Measurements from ENCODE around the gene CAMK2A. TPM values are rescaled to one million over a fixed set of nuclear protein-coding genes. Genes with fewer than 3 reads are reported as not detected.
A peak's percentile ranks its signal among the peaks of the same experiment; 100 is the strongest.

Gene CAMK2A
- total and polyA plus RNA-seq, 10 donors: 0.03 to 1.1 (median 0.66) TPM; not detected in 2

DNA sequence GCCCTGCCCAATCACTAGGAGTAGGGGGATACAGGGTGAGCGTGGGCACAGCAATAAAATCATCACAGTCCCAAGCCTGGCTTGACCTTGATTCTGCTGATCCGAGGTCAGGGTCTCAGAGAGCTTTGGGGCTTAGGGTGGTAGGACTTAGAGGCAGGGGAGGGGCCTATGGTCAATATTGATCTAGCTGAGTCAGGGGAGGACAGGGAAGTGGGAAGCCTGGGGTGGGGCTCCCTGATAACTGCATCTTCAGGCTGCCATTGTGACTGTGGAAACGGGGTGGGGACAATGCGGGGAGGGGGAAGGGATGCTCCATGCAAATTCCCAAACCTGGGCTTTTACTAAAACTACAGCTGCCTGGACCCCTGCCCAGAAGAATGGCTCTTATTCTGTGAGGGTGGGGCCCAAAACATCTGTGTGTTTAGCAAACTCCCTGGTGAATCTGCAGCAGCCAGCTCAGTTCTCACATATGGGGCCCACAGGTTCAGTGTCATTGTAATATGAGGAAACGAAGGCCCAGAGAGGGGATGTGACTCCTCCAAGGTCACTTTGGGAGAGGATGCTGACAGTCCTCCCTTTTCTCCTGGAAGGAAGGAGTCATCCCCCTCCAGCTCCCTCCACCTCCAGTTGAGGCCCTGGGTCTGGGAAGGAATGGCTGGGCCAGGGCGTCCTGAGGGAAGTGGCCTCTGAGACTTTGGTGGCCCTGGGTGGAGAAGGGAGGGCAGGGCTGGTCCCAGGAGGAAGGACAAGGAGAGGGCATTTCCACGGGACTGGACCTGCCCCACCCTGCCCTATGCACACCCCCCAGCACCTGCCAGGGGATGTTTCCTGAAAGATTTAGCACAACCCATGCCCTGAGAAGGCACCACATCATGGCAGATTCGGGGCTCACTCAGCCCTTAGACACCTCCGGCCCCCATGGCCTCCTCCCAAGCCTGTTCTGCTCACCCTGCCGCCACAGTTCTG lies 73.3 kb downstream of the CAMK2A start:
- intact Hi-C loops (cut with DNase I; ENCODE audit: low total_unique reads): loop anchor here (5.0 to 10.0 kb wide), 2 partner anchors 81 to 379 kb away; no protein-coding TSS in a partner anchor
- no peaks in the 10 kb centered on the region for H3K36me3 ChIP-seq
- no peak overlapping the region for H3K27ac ChIP-seq
- H3K27me3 ChIP-seq (replicated peaks in 1 of 7): peaks cover 0 to 36% (median 0%) of the 10 kb centered on the region in 7 donors
- no peak overlapping the region for H3K4me3 ChIP-seq
- DNase-seq: no peak
- no peaks in the 10 kb centered on the region for H3K9me3 ChIP-seq
- peaks cover 0 to 8% (median 0%) of the 10 kb centered on the region in 6 donors for H3K4me1 ChIP-seq
- TF ChIP-seq POLR2A (IDR thresholded peaks at IDR 0.05): no peak
- TF ChIP-seq POLR2AphosphoS5 (IDR thresholded peaks at IDR 0.05): no peak
- TF ChIP-seq, protein P1, sequence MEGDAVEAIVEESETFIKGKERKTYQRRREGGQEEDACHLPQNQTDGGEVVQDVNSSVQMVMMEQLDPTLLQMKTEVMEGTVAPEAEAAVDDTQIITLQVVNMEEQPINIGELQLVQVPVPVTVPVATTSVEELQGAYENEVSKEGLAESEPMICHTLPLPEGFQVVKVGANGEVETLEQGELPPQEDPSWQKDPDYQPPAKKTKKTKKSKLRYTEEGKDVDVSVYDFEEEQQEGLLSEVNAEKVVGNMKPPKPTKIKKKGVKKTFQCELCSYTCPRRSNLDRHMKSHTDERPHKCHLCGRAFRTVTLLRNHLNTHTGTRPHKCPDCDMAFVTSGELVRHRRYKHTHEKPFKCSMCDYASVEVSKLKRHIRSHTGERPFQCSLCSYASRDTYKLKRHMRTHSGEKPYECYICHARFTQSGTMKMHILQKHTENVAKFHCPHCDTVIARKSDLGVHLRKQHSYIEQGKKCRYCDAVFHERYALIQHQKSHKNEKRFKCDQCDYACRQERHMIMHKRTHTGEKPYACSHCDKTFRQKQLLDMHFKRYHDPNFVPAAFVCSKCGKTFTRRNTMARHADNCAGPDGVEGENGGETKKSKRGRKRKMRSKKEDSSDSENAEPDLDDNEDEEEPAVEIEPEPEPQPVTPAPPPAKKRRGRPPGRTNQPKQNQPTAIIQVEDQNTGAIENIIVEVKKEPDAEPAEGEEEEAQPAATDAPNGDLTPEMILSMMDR (IDR thresholded peaks at IDR 0.05 in 8 of 11, conservative IDR thresholded peaks at IDR 0.05 in 3 of 11): no peak
- 72 to 81% (median 75%) methylated on average over 8 to 10 of the region's 10 CpGs for WGBS, 5 donors

DNA sequence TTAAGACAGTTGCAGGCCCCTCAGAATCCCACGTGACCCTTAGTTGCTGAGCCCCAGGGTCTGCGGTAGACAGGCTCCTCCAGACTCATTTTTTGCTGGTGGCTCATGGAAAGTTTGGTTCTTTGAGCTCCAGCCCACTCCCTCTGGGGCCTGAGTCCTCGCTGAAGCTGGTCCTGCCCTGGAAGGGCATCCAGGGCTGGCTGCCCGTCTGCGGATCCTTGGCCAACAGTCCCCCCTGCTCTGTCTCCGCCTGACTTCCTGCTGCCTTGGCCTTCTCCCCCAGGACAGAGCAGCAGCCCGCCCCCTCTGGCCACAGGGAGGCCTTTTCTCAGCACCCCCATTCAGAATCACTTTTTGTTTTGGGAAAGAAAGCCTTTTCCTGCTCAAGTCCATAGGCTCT lies 75.3 kb downstream of the CAMK2A start:
- WGBS, 5 donors: 46 to 83% (median 67%) methylated on average over 5 to 7 of the region's 7 CpGs
- DNase-seq: no peak
- H3K27ac ChIP-seq: no peak overlapping the region
- no peaks in the 10 kb centered on the region for H3K36me3 ChIP-seq
- intact Hi-C loops (cut with DNase I; ENCODE audit: low total_unique reads): loop anchor here (10.0 kb wide), 1 partner anchor 79 kb away; no protein-coding TSS in a partner anchor
- H3K4me1 ChIP-seq: peaks cover 0 to 14% (median 1%) of the 10 kb centered on the region in 6 donors
- H3K27me3 ChIP-seq (replicated peaks in 1 of 7): peaks cover 0 to 32% (median 2%) of the 10 kb centered on the region in 7 donors
- H3K9me3 ChIP-seq: no peaks in the 10 kb centered on the region
- TF ChIP-seq, protein P1 (IDR thresholded peaks at IDR 0.05 in 8 of 11, conservative IDR thresholded peaks at IDR 0.05 in 3 of 11): peak in 1 of 11 experiments; percentile 25
- no peak for TF ChIP-seq POLR2AphosphoS5 (IDR thresholded peaks at IDR 0.05)
- H3K4me3 ChIP-seq: no peak overlapping the region

DNA sequence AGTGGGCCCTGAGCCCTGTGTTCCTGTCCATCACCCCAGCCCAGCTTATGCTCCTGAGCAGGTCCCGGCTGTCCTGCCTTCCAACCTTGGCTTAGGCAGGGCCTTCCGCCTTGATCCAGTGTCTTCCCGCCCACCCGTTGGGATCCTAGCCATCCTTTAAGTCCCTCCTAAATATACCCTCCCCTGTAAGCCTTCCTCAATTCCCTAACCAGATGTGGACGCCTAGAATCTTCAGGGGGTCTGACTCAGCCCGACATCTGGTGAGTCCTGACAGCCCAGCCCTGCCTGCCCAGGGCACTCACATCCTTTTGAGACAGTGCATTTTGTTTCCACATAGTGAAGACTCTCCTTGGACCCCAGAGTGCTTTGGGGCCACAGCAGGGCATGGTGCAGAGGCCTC lies 76.0 kb downstream of the CAMK2A start:
- no peak overlapping the region for H3K4me3 ChIP-seq
- DNase-seq: no peak
- TF ChIP-seq POLR2A (IDR thresholded peaks at IDR 0.05) (no peak), POLR2AphosphoS5 (IDR thresholded peaks at IDR 0.05) (no peak)
- TF ChIP-seq, protein P1 (IDR thresholded peaks at IDR 0.05 in 8 of 11, conservative IDR thresholded peaks at IDR 0.05 in 3 of 11): no peak
- no peaks in the 10 kb centered on the region for H3K9me3 ChIP-seq
- H3K4me1 ChIP-seq: peaks cover 0 to 19% (median 6%) of the 10 kb centered on the region in 6 donors
- WGBS, 5 donors: 83 to 94% (median 89%) methylated on average over 6 of the region's 6 CpGs
- H3K27me3 ChIP-seq (replicated peaks in 1 of 7): peaks cover 0 to 33% (median 8%) of the 10 kb centered on the region in 7 donors
- no peaks in the 10 kb centered on the region for H3K36me3 ChIP-seq
- no peak overlapping the region for H3K27ac ChIP-seq
- intact Hi-C loops (cut with DNase I; ENCODE audit: low total_unique reads): loop anchor here (10.0 kb wide), 1 partner anchor 79 kb away; no protein-coding TSS in a partner anchor

All from spleen (tissue), 11 donors.